Neuronal stem cell (in vitro differentiated cells): ENCODE results near the gene SLC45A3.

ENCODE experiments used
- DNase-seq: peaks from one replicate; pipeline ENCODE4 v3.0.0-alpha.2; 2013; ENCODE audit warnings: low spot score
- H2AFZ ChIP-seq: one replicate; pipeline ENCODE4 v1.6.1; 2013; ENCODE audit warnings: mild to moderate bottlenecking, low read length, inconsistent platforms
- H2AK5ac ChIP-seq: 2 replicates; pipeline ENCODE4 v1.6.1; 2013; ENCODE audit warnings: low read depth, mild to moderate bottlenecking, inconsistent platforms, low read length, moderate library complexity, mixed read lengths
- H2BK120ac ChIP-seq: 2 replicates; pipeline ENCODE4 v1.6.1; 2013; ENCODE audit warnings: low read depth, mild to moderate bottlenecking, inconsistent platforms, low read length, moderate library complexity, mixed read lengths
- H2BK12ac ChIP-seq: one replicate; pipeline ENCODE4 v1.6.1; 2013; ENCODE audit warnings: low read length, inconsistent platforms
- H2BK15ac ChIP-seq: 2 replicates; pipeline ENCODE4 v1.6.1; 2013; ENCODE audit warnings: mild to moderate bottlenecking, low read length, inconsistent platforms, mixed read lengths
- H2BK5ac ChIP-seq: one replicate; pipeline ENCODE4 v1.6.1; 2013; ENCODE audit warnings: inconsistent platforms, mild to moderate bottlenecking, low read length, moderate library complexity
- H3K14ac ChIP-seq: one replicate; pipeline ENCODE4 v1.6.1; 2013; ENCODE audit warnings: low read length, inconsistent platforms
- H3K18ac ChIP-seq: 2 replicates; pipeline ENCODE4 v1.6.1; 2013; ENCODE audit warnings: low read length, inconsistent platforms
- H3K23ac ChIP-seq: 2 replicates; pipeline ENCODE4 v1.6.1; 2013; ENCODE audit warnings: low read depth, mild to moderate bottlenecking, mixed read lengths, low read length, inconsistent platforms; ENCODE audit not compliant: poor library complexity
- H3K27ac ChIP-seq: replicated peaks from 3 replicates; pipeline ENCODE4 v1.5.1; 2013; ENCODE audit warnings: low read length, inconsistent platforms
- H3K27me3 ChIP-seq, 3 experiments: 2 replicates each; pipeline ENCODE4 v1.6.1; 2013; ENCODE audit warnings: low read length in 3 of 3, mild to moderate bottlenecking in 2 of 3, inconsistent platforms in 1 of 3, low read depth in 1 of 3, mixed read lengths in 1 of 3, moderate library complexity in 1 of 3; ENCODE audit not compliant: control insufficient read depth in 3 of 3, insufficient read depth in 3 of 3
- H3K36me3 ChIP-seq, 2 donors: replicated peaks in 1 of 2; 2 replicates each; pipeline ENCODE4 v1.6.1; 2013; ENCODE audit warnings: low read length in 2 of 2; ENCODE audit not compliant: control insufficient read depth in 2 of 2, insufficient read depth in 2 of 2
- H3K4ac ChIP-seq: 2 replicates; pipeline ENCODE4 v1.6.1; 2013; ENCODE audit warnings: inconsistent platforms, mild to moderate bottlenecking, low read length, moderate library complexity
- H3K4me1 ChIP-seq, 2 donors: 1 replicate in 1 of 2; 2 replicates in 1 of 2; pipeline ENCODE4 v1.6.1; 2013; ENCODE audit warnings: low read length in 2 of 2, low read depth in 1 of 2; ENCODE audit not compliant: control insufficient read depth in 2 of 2, insufficient read depth in 1 of 2
- H3K4me2 ChIP-seq: one replicate; pipeline ENCODE4 v1.6.1; 2013; ENCODE audit warnings: mild to moderate bottlenecking, low read length, inconsistent platforms; ENCODE audit not compliant: insufficient read depth, poor library complexity, severe bottlenecking
- H3K4me3 ChIP-seq, 2 donors: 2 replicates each; pipeline ENCODE4 v1.5.1; 2013; ENCODE audit warnings: low read length in 2 of 2, mild to moderate bottlenecking in 2 of 2, inconsistent platforms in 1 of 2, moderate library complexity in 1 of 2
- H3K79me1 ChIP-seq: one replicate; pipeline ENCODE4 v1.6.1; 2013; ENCODE audit warnings: low read depth, mild to moderate bottlenecking, inconsistent platforms, low read length, moderate library complexity
- H3K9ac ChIP-seq: one replicate; pipeline ENCODE4 v1.6.1; 2013; ENCODE audit warnings: mild to moderate bottlenecking, low read depth, low read length, inconsistent platforms; ENCODE audit not compliant: poor library complexity
- H3K9me3 ChIP-seq, 2 donors: replicated peaks in 1 of 2; 2 replicates each; pipeline versions ENCODE3 to v1.6.1; 2013; ENCODE audit warnings: low read length in 2 of 2, mild to moderate bottlenecking in 2 of 2, inconsistent platforms in 1 of 2, low read depth in 1 of 2, mixed read lengths in 1 of 2, moderate library complexity in 1 of 2; ENCODE audit not compliant: control insufficient read depth in 2 of 2, insufficient read depth in 1 of 2
- H4K8ac ChIP-seq: one replicate; pipeline ENCODE4 v1.6.1; 2013; ENCODE audit warnings: low read depth, mild to moderate bottlenecking, inconsistent platforms, low read length, moderate library complexity
- H4K91ac ChIP-seq: one replicate; pipeline ENCODE4 v1.6.1; 2013; ENCODE audit warnings: low read length, low read depth, mild to moderate bottlenecking, inconsistent platforms; ENCODE audit not compliant: poor library complexity
- WGBS, 2 donors: extraction: QIAGEN DNeasy Blood & Tissue Kit; methylation state at CpG; one replicate each; pipeline ENCODE4 v1.1.7; 2013; ENCODE audit warnings: missing lambda C conversion rate in 2 of 2, mixed read lengths in 1 of 2; ENCODE audit not compliant: insufficient read length in 2 of 2, insufficient replicate concordance in 1 of 2; ENCODE audit errors: extremely low coverage in 2 of 2; 5-methylcytosine and 5-hydroxymethylcytosine counted together

SLC45A3 gene

GRCh38 chr1:205687242-205687641 lies 6.9 kb upstream of the SLC45A3 start:
- Histone ChIP-seq H4K8ac (no peak overlapping the region), H3K4me1 (peaks cover 16 to 20% of the 10 kb centered on the region in 2 donors), H3K23ac (no peak overlapping the region), H3K79me1 (no peaks in the 10 kb centered on the region), H3K27me3 (peaks cover 0 to 12% (median 0%) of the 10 kb centered on the region in 3 experiments), H2BK15ac (no peak overlapping the region), H2AFZ (no peak overlapping the region), H3K27ac (no peak overlapping the region), H3K4me3 (no peak overlapping the region), H2AK5ac (no peak overlapping the region), H3K14ac (no peak overlapping the region), H2BK5ac (no peak overlapping the region), H3K36me3 (no peaks in the 10 kb centered on the region), H3K4ac (no peak overlapping the region), H4K91ac (no peak overlapping the region), H2BK120ac (no peak overlapping the region), H3K4me2 (no peak overlapping the region), H3K9ac (no peak overlapping the region), H3K18ac (no peak overlapping the region), H2BK12ac (no peak overlapping the region), H3K9me3 (peaks cover 0 to 2% of the 10 kb centered on the region in 2 donors)
- WGBS, 2 donors = no CpG with 5 or more reads among the region's 2 CpGs
- DNase-seq = no peak

DNA sequence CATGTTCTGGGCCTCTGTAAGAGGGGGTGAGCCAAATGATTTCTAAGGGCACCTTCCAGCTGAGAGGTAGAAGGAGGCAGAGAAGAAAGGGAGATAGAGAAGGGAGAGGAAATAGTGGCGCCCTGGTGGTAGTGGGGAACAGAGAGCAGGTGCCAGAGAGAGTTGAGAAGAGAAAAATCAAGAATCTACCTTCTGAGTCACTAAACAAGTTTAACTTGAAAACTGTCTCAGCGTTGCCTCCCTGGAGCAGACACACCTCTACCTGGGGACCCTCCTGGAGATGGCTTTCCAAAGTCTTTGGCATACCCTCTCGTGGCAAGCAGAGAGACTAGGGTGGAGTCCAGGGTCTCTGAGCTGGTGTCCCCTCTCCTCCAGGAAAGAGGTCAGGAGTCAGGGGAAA lies 1.1 kb upstream of the SLC45A3 start:
- H3K9me3 ChIP-seq = peaks cover 0 to 2% of the 10 kb centered on the region in 2 donors
- no CpG with 5 or more reads among the region's 3 CpGs for WGBS, 2 donors

GRCh38 chr1:205678286-205679111 lies 1.8 kb downstream of the SLC45A3 start:
- H3K27ac ChIP-seq = no peak overlapping the region
- peak overlapping the region; percentile 92 for H2AFZ ChIP-seq
- peaks cover 0 to 2% of the 10 kb centered on the region in 2 donors for H3K9me3 ChIP-seq
- no peak overlapping the region for H3K4me3 ChIP-seq
- H3K23ac ChIP-seq = no peak overlapping the region
- no peak overlapping the region for H4K8ac ChIP-seq
- no peak overlapping the region for H4K91ac ChIP-seq
- H2BK15ac ChIP-seq = no peak overlapping the region
- no peak overlapping the region for H3K4ac ChIP-seq
- no peak for DNase-seq
- H2BK12ac ChIP-seq = no peak overlapping the region
- no peaks in the 10 kb centered on the region for H3K36me3 ChIP-seq
- no peak overlapping the region for H3K14ac ChIP-seq
- H3K4me2 ChIP-seq = no peak overlapping the region
- peaks cover 0 to 43% (median 0%) of the 10 kb centered on the region in 3 experiments for H3K27me3 ChIP-seq
- H3K18ac ChIP-seq = no peak overlapping the region
- no peaks in the 10 kb centered on the region for H3K79me1 ChIP-seq
- H3K4me1 ChIP-seq = peaks cover 21 to 23% of the 10 kb centered on the region in 2 donors
- H2BK120ac ChIP-seq = no peak overlapping the region
- H2AK5ac ChIP-seq = no peak overlapping the region
- H2BK5ac ChIP-seq = no peak overlapping the region
- no CpG with 5 or more reads among the region's 10 CpGs for WGBS, 2 donors
- H3K9ac ChIP-seq = no peak overlapping the region

More for the DNA sequence above, 1.1 kb upstream of the SLC45A3 start:
- Histone ChIP-seq H2AK5ac (no peak overlapping the region), H3K4me1 (peaks cover 15 to 21% of the 10 kb centered on the region in 2 donors), H3K36me3 (no peaks in the 10 kb centered on the region), H3K14ac (no peak overlapping the region), H4K8ac (no peak overlapping the region), H3K79me1 (no peaks in the 10 kb centered on the region), H2BK15ac (no peak overlapping the region), H3K4ac (no peak overlapping the region), H3K27ac (no peak overlapping the region), H3K4me3 (no peak overlapping the region), H2AFZ (no peak overlapping the region), H2BK120ac (no peak overlapping the region), H3K18ac (no peak overlapping the region), H2BK5ac (no peak overlapping the region), H4K91ac (no peak overlapping the region), H3K4me2 (no peak overlapping the region), H3K9ac (no peak overlapping the region), H2BK12ac (no peak overlapping the region), H3K27me3 (peaks cover 0 to 38% (median 0%) of the 10 kb centered on the region in 3 experiments), H3K23ac (no peak overlapping the region)
- no peak for DNase-seq

DNA sequence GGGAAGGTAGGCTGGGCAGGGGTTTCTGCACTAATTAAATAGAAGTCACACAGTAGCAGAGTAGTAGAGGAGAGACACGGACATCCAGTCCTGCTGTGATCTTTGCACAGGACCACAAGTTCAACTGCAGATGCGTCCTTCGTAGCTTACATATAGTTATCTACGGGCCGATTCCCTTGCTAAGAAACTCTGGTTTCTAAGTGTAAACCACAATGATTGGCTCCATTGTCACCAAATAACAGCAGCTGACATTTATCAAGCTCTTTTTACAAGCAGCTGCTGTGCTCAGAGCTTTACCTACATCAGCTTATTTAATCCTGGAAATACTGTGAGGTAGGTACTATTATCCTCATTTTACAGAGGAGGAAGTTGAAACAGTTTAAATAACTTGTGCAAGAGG lies 3.1 kb downstream of the SLC45A3 start:
- H2BK12ac ChIP-seq = no peak overlapping the region
- H3K23ac ChIP-seq = no peak overlapping the region
- no peak overlapping the region for H3K27ac ChIP-seq
- H4K91ac ChIP-seq = no peak overlapping the region
- no peak overlapping the region for H2BK15ac ChIP-seq
- H3K4me3 ChIP-seq = no peak overlapping the region
- H3K18ac ChIP-seq = no peak overlapping the region
- H2AK5ac ChIP-seq = no peak overlapping the region
- no peak overlapping the region for H3K4ac ChIP-seq
- H3K36me3 ChIP-seq = no peaks in the 10 kb centered on the region
- H3K4me1 ChIP-seq = peaks cover 18 to 22% of the 10 kb centered on the region in 2 donors
- no peaks in the 10 kb centered on the region for H3K9me3 ChIP-seq
- DNase-seq = no peak
- WGBS, 2 donors = no CpG with 5 or more reads among the region's 5 CpGs
- no peak overlapping the region for H3K14ac ChIP-seq
- no peak overlapping the region for H2BK120ac ChIP-seq
- no peak overlapping the region for H3K4me2 ChIP-seq
- no peak overlapping the region for H4K8ac ChIP-seq
- no peak overlapping the region for H2AFZ ChIP-seq
- no peaks in the 10 kb centered on the region for H3K79me1 ChIP-seq
- no peak overlapping the region for H3K9ac ChIP-seq
- H2BK5ac ChIP-seq = no peak overlapping the region
- H3K27me3 ChIP-seq = peaks cover 0 to 43% (median 0%) of the 10 kb centered on the region in 3 experiments
